Measurements from ENCODE around the gene IFNK.

IFNK gene

DNA sequence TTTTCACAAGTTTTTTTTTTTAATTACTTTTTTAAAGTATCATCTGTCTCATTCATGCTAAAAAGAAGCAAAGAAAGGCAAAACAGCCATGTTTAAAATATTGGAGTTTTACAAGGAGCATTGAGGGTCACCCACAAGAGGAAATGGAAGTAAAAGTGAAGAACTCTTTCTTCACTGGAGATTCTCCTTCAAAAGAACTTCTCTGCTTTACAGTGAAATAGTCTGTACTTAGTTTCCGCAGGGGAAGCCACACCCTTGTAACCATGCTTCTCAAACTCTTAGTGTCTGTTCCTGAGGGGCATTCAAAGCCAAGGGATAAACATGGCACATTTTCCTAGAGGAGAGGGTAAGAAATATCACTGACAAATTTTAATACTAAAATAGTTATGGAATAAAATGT is 40.6 kb downstream of the IFNK start:
- H3K36me3 ChIP-seq (ENCODE audit: insufficient read depth, low read depth, low read length) = peaks cover 66% of the 10 kb centered on the region
- H3K4me3 ChIP-seq (ENCODE audit: low read length) = no peak overlapping the region
- H3K4me1 ChIP-seq (ENCODE audit: insufficient read depth, low read length) = no peaks in the 10 kb centered on the region
- no peak overlapping the region for H3K27ac ChIP-seq (ENCODE audit: low read length)
- no peaks in the 10 kb centered on the region for H3K9me3 ChIP-seq (ENCODE audit: insufficient read depth, low read depth, low read length)
- no peak overlapping the region for H3K9ac ChIP-seq (ENCODE audit: low read depth, low read length)
- H3K27me3 ChIP-seq (ENCODE audit: insufficient read depth, low read length) = no peaks in the 10 kb centered on the region

DNA sequence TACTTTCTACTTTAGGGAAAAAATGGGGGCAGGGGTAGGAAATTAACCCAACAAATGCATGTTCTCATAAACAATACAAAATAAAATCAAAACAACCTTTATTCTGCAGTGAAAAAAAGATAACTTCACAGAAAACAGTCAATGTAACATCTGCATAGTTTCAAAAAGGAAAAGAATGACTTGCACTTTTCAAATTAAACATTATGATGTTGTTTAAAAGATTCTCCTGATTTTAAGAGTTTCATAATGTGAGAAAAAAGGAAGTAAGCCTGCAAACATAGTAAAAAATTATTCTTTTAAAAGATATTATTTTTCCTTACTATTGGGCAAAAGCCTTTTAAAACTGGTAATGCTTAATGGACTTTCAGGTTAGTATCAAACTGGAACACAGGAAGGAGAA is 41.6 kb downstream of the IFNK start:
- Histone ChIP-seq H3K27ac (ENCODE audit: low read length) (no peak overlapping the region), H3K9ac (ENCODE audit: low read depth, low read length) (no peak overlapping the region), H3K4me1 (ENCODE audit: insufficient read depth, low read length) (no peaks in the 10 kb centered on the region), H3K4me3 (ENCODE audit: low read length) (no peak overlapping the region), H3K27me3 (ENCODE audit: insufficient read depth, low read length) (no peaks in the 10 kb centered on the region), H3K9me3 (ENCODE audit: insufficient read depth, low read depth, low read length) (no peaks in the 10 kb centered on the region), H3K36me3 (ENCODE audit: insufficient read depth, low read depth, low read length) (peaks cover 56% of the 10 kb centered on the region)

DNA sequence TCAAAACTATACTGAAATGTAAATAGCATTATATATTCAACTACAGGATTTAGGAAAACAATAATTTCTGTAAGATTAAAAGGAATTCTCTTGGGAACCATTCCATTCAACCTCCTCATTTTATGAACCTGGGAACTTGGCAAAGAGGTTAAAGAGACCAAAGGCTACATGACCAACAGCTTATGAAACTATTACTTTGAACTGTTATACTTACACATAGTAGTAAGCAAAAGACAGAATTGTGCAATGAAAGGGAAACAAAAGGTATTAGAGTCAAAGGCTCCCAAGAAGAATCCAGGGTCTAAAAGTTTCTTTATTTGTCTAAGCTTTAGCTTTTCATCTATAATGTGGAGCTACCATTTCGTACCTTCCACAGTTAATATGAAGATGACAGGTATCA is 42.0 kb downstream of the IFNK start:
- no peak overlapping the region for H3K9ac ChIP-seq (ENCODE audit: low read depth, low read length)
- no peaks in the 10 kb centered on the region for H3K4me1 ChIP-seq (ENCODE audit: insufficient read depth, low read length)
- H3K4me3 ChIP-seq (ENCODE audit: low read length) = no peak overlapping the region
- no peaks in the 10 kb centered on the region for H3K27me3 ChIP-seq (ENCODE audit: insufficient read depth, low read length)
- peaks cover 52% of the 10 kb centered on the region for H3K36me3 ChIP-seq (ENCODE audit: insufficient read depth, low read depth, low read length)
- no peaks in the 10 kb centered on the region for H3K9me3 ChIP-seq (ENCODE audit: insufficient read depth, low read depth, low read length)
- no peak overlapping the region for H3K27ac ChIP-seq (ENCODE audit: low read length)

DNA sequence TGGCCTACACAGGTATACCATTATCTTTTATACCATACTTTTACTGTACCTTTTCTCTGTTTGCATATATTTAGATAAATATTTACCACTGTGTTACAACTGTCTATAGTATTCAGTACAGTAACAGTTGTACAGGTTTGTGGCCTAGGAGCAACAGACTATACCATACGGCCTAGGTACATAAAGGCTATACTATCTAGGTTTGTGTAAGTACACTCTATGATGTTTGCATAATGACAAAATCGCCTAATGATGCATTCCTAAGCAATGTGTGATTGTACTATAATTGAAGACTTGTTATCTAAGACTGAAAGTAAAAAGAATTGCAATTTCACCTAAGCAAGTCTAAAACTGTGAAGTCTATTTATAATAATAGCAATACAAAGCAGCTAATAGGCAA is 45.3 kb downstream of the IFNK start:
- Histone ChIP-seq H3K9ac (ENCODE audit: low read depth, low read length) (no peak overlapping the region), H3K27ac (ENCODE audit: low read length) (no peak overlapping the region), H3K4me1 (ENCODE audit: insufficient read depth, low read length) (peaks cover 11% of the 10 kb centered on the region; the same call in 1 of the 2 replicates), H3K36me3 (ENCODE audit: insufficient read depth, low read depth, low read length) (peaks cover 28% of the 10 kb centered on the region), H3K9me3 (ENCODE audit: insufficient read depth, low read depth, low read length) (no peaks in the 10 kb centered on the region), H3K4me3 (ENCODE audit: low read length) (no peak overlapping the region), H3K27me3 (ENCODE audit: insufficient read depth, low read length) (peaks cover 1% of the 10 kb centered on the region; the same call in 1 of the 2 replicates)

DNA sequence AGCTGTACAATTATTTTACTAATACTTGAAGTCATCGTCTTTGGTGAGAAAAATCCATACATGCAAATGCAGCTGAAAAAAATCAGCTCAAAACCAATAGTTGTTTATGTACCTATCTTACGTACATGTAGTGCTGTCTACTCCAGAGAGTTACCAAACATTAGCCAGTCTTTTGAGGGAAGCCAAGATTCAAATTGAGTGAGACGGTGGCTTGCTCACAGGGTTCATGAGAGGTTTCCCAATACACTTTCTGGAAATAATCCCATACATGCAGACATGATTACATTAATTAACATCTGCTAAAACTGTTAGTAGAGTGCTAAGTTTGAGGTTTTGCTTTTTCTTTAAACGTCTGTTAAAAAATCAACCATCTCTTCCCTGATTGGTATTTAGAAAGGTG is 46.9 kb downstream of the IFNK start:
- H3K4me3 ChIP-seq (ENCODE audit: low read length) = no peak overlapping the region
- no peaks in the 10 kb centered on the region for H3K9me3 ChIP-seq (ENCODE audit: insufficient read depth, low read depth, low read length)
- H3K36me3 ChIP-seq (ENCODE audit: insufficient read depth, low read depth, low read length) = peaks cover 12% of the 10 kb centered on the region
- no peak overlapping the region for H3K9ac ChIP-seq (ENCODE audit: low read depth, low read length)
- peaks cover 13% of the 10 kb centered on the region; the same call in 1 of the 2 replicates for H3K4me1 ChIP-seq (ENCODE audit: insufficient read depth, low read length)
- peaks cover 7% of the 10 kb centered on the region; the same call in 1 of the 2 replicates for H3K27me3 ChIP-seq (ENCODE audit: insufficient read depth, low read length)
- no peak overlapping the region for H3K27ac ChIP-seq (ENCODE audit: low read length)

DNA sequence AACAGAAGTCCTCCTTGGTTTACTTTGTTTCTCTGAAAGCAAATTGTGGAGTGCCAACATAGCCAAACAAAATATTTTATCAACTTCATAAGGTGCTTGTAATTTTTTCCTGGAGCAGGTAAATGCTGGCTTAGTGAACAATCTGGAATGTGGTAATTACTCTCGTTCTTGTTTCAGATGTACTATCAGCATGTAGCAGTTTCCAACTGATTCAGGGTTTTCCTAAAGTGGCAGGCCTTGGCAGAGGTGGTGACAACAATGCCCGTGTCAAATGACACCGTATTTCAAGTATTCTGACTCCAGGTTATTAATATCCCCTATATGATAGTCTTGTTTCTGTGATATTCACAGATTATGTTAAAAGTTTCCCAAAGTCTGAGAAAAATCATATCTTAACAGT is 48.0 kb downstream of the IFNK start:
- peaks cover 7% of the 10 kb centered on the region; the same call in 1 of the 2 replicates for H3K27me3 ChIP-seq (ENCODE audit: insufficient read depth, low read length)
- peaks cover 13% of the 10 kb centered on the region; the same call in 1 of the 2 replicates for H3K4me1 ChIP-seq (ENCODE audit: insufficient read depth, low read length)
- H3K9ac ChIP-seq (ENCODE audit: low read depth, low read length) = peak overlapping the region; percentile 89; the same call in 1 of the 2 replicates
- H3K27ac ChIP-seq (ENCODE audit: low read length) = no peak overlapping the region
- H3K9me3 ChIP-seq (ENCODE audit: insufficient read depth, low read depth, low read length) = no peaks in the 10 kb centered on the region
- H3K36me3 ChIP-seq (ENCODE audit: insufficient read depth, low read depth, low read length) = peaks cover 1% of the 10 kb centered on the region; the same call in 1 of the 2 replicates
- peak overlapping the region; percentile 99 for H3K4me3 ChIP-seq (ENCODE audit: low read length)

DNA sequence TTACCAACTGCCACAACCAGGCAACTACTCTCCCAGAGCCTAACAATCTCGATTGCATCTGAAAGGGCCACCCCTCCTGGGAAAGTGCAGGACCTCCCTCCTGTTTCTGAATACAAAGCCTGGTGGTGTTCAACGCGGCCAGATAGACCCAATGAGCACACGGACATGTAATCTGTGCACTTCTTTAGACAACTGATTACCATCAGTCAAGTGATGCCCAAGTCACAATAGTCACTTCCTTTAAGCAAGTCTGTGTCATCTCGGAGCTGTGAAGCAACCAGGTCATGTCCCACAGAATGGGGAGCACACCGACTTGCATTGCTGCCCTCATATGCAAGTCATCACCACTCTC is 48.5 kb downstream of the IFNK start:
- Histone ChIP-seq H3K36me3 (ENCODE audit: insufficient read depth, low read depth, low read length) (no peaks in the 10 kb centered on the region), H3K4me3 (ENCODE audit: low read length) (peak overlapping the region; percentile 99), H3K9ac (ENCODE audit: low read depth, low read length) (peak overlapping the region; percentile 89), H3K27me3 (ENCODE audit: insufficient read depth, low read length) (peaks cover 7% of the 10 kb centered on the region; the same call in 1 of the 2 replicates), H3K9me3 (ENCODE audit: insufficient read depth, low read depth, low read length) (no peaks in the 10 kb centered on the region), H3K27ac (ENCODE audit: low read length) (no peak overlapping the region), H3K4me1 (ENCODE audit: insufficient read depth, low read length) (peaks cover 13% of the 10 kb centered on the region; the same call in 1 of the 2 replicates)

DNA sequence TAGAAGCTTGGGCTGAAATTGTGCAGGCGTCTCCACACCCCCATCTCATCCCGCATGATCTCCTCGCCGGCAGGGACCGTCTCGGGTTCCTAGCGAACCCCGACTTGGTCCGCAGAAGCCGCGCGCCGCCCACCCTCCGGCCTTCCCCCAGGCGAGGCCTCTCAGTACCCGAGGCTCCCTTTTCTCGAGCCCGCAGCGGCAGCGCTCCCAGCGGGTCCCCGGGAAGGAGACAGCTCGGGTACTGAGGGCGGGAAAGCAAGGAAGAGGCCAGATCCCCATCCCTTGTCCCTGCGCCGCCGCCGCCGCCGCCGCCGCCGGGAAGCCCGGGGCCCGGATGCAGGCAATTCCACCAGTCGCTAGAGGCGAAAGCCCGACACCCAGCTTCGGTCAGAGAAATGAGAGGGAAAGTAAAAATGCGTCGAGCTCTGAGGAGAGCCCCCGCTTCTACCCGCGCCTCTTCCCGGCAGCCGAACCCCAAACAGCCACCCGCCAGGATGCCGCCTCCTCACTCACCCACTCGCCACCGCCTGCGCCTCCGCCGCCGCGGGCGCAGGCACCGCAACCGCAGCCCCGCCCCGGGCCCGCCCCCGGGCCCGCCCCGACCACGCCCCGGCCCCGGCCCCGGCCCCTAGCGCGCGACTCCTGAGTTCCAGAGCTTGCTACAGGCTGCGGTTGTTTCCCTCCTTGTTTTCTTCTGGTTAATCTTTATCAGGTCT is 49.0 kb downstream of the IFNK start, which contains the start of gene C9orf72:
Gene C9orf72, minus strand, starts transcription at position 564 of the 716 bp plus-strand sequence. CDS start 6,361 bp downstream, outside the sequence.
- Histone ChIP-seq H3K9ac (ENCODE audit: low read depth, low read length) (peak within 1 kb of the TSS; percentile 89), H3K36me3 (ENCODE audit: insufficient read depth, low read depth, low read length) (no peaks in the 10 kb centered on the region), H3K9me3 (ENCODE audit: insufficient read depth, low read depth, low read length) (peaks cover under 1% of the 10 kb centered on the region; the same call in 1 of the 2 replicates), H3K27ac (ENCODE audit: low read length) (peak within 1 kb of the TSS; percentile 28), H3K27me3 (ENCODE audit: insufficient read depth, low read length) (peaks cover 7% of the 10 kb centered on the region; the same call in 1 of the 2 replicates), H3K4me3 (ENCODE audit: low read length) (peak within 1 kb of the TSS; percentile 99), H3K4me1 (ENCODE audit: insufficient read depth, low read length) (peaks cover 13% of the 10 kb centered on the region; the same call in 1 of the 2 replicates)

DNA sequence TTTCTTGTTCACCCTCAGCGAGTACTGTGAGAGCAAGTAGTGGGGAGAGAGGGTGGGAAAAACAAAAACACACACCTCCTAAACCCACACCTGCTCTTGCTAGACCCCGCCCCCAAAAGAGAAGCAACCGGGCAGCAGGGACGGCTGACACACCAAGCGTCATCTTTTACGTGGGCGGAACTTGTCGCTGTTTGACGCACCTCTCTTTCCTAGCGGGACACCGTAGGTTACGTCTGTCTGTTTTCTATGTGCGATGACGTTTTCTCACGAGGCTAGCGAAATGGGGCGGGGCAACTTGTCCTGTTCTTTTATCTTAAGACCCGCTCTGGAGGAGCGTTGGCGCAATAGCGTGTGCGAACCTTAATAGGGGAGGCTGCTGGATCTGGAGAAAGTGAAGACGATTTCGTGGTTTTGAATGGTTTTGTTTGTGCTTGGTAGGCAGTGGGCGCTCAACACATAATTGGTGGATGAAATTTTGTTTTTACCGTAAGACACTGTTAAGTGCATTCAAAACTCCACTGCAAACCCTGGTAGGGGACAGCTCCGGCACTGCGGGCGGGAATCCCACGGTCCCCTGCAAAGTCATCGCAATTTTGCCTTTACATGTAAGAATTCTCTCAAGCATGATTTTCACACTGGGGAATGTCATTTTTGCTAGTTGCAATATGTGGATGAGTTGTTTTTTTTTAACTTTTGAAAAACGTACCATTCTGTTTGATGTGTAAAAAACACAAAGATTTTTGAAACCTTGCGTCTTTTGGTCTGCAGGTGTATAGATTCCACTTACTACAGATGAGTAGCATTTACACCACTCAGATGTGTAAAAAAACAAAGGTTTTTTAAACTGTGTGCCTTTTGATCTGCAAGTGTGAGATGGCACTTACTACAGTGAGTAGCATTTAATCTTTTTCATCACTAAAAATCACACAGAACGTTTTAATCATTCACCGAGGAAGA is 49.8 kb downstream of the IFNK start:
- peaks cover 3% of the 10 kb centered on the region; the same call in 1 of the 2 replicates for H3K9me3 ChIP-seq (ENCODE audit: insufficient read depth, low read depth, low read length)
- peak overlapping the region; percentile 89 for H3K9ac ChIP-seq (ENCODE audit: low read depth, low read length)
- peak overlapping the region; percentile 99 for H3K4me3 ChIP-seq (ENCODE audit: low read length)
- H3K27me3 ChIP-seq (ENCODE audit: insufficient read depth, low read length) = peaks cover 7% of the 10 kb centered on the region; the same call in 1 of the 2 replicates
- peaks cover 13% of the 10 kb centered on the region; the same call in 1 of the 2 replicates for H3K4me1 ChIP-seq (ENCODE audit: insufficient read depth, low read length)
- peak overlapping the region; percentile 28 for H3K27ac ChIP-seq (ENCODE audit: low read length)
- no peaks in the 10 kb centered on the region for H3K36me3 ChIP-seq (ENCODE audit: insufficient read depth, low read depth, low read length)
